ENCODE data around the gene ANKRD13B. TPM values are rescaled to one million over a fixed set of nuclear protein-coding genes. Genes with fewer than 3 reads are reported as not detected.

ANKRD13B gene
- total RNA-seq, 2 experiments from 2014 or later: 12.3 to 12.8 TPM

DNA sequence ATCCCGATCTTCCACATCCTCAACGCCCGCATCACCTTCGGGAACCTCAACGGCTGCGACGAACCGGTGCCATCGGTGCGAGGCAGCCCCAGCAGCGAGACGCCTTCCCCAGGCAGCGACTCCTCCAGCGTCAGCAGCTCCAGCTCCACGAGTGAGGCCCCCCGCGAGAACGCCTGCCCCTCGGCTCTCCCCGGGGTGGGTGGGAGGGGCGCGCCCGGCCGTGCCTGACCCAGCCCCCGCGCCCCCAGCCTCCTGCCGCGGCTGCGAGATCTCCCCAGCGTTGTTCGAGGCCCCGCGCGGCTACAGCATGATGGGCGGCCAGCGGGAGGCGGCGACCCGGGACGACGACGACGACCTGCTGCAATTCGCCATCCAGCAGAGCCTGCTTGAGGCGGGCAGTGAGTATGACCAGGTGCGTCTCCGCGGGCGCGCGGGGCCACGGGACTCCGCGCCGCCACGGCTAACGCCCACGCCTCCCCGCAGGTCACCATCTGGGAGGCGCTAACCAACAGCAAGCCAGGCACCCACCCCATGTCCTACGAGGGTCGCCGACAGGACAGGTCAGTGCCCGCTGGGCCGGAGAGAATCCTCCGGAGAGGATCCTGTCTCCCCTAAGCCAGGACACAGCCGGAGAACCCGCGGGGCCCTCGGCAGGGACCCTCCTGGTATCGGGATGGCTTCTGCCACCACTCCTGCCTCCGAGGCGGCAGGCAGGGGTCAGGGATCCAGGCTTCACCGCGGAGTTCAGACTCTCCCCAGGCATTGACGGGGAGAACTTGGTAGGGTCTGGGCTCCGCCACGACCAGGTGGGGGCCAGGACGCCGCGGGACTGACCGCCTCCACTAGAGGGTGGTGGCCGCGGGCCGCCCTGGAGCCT lies 19.7 kb downstream of the ANKRD13B start:
- H3K4me1 Mint-ChIP-seq: peaks cover 41% of the 10 kb centered on the region
- H3K27me3 Mint-ChIP-seq: peaks cover 8% of the 10 kb centered on the region
- H3K36me3 Mint-ChIP-seq (ENCODE audit: low read depth): no peaks in the 10 kb centered on the region
- POLR2A ChIA-PET: no interaction called here
- H3K27ac Mint-ChIP-seq: no peak overlapping the region
- DNase-seq: no peak
- H3K9me3 Mint-ChIP-seq: no peaks in the 10 kb centered on the region
- H3K4me3 Mint-ChIP-seq: no peak overlapping the region
- CTCF ChIA-PET: interaction anchor here (0.5 to 7.8 kb wide), 26 partner anchors 8 to 317 kb away, joined by 3 to 116 read pairs (median 4); partner anchors contain the start of genes ANKRD13B and TP53I13

GRCh38 chr17:29613352-29613837 lies 20.5 kb downstream of the ANKRD13B start:
- Mint-ChIP-seq H3K4me3 (peak overlapping the region; percentile 45), H3K27me3 (peaks cover 8% of the 10 kb centered on the region), H3K36me3 (ENCODE audit: low read depth) (no peaks in the 10 kb centered on the region), H3K4me1 (peaks cover 44% of the 10 kb centered on the region), H3K27ac (peak overlapping the region; percentile 84), H3K9me3 (no peaks in the 10 kb centered on the region)
- DNase-seq: peak; percentile 93
- ChIA-PET CTCF (interaction anchor here (0.6 to 7.8 kb wide), 22 partner anchors 9 to 316 kb away, joined by 3 to 116 read pairs (median 4); partner anchors contain the start of genes ANKRD13B and TP53I13), POLR2A (no interaction called here)

DNA sequence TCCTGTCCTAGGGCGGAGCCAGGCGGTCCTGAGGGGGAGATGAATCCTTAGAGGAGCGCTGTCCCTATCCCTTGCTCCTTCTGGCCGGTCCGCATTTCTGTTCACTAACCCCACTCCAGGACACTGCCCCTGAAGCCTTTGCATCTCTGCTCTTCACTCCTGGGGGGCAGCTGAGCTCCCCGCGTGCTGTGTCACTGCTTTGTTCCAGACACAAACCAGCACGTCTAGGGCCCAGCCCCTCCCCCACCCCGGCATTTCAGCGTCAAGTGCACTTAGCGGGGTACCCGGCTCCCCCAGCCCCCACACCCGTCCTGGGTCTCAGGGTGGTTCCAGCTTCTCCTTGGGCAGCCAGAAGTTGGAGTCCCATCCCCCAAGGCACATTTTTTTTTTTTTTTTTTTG lies 20.9 kb downstream of the ANKRD13B start:
- CTCF ChIA-PET: interaction anchor here (0.6 to 7.8 kb wide), 17 partner anchors 9 to 316 kb away, joined by 3 to 116 read pairs (median 4); partner anchors contain the start of genes ANKRD13B and CORO6
- Mint-ChIP-seq H3K4me3 (peak overlapping the region; percentile 45), H3K9me3 (no peaks in the 10 kb centered on the region), H3K27me3 (peaks cover 8% of the 10 kb centered on the region), H3K4me1 (peaks cover 45% of the 10 kb centered on the region), H3K27ac (peak overlapping the region; percentile 84), H3K36me3 (ENCODE audit: low read depth) (no peaks in the 10 kb centered on the region)
- no peak for DNase-seq
- POLR2A ChIA-PET: no interaction called here

GRCh38 chr17:29614349-29615047 lies 21.6 kb downstream of the ANKRD13B start:
- CTCF ChIA-PET: interaction anchor here (0.6 to 7.8 kb wide), 13 partner anchors 8 to 244 kb away, joined by 3 to 116 read pairs (median 9); partner anchors contain the start of genes ANKRD13B and CORO6
- no peak for DNase-seq
- Mint-ChIP-seq H3K4me3 (peak overlapping the region; percentile 82), H3K36me3 (ENCODE audit: low read depth) (no peaks in the 10 kb centered on the region), H3K27me3 (peaks cover 8% of the 10 kb centered on the region), H3K27ac (peak overlapping the region; percentile 99), H3K4me1 (peaks cover 45% of the 10 kb centered on the region), H3K9me3 (no peaks in the 10 kb centered on the region)
- POLR2A ChIA-PET: no interaction called here

GRCh38 chr17:29615048-29615385 lies 22.1 kb downstream of the ANKRD13B start:
- Mint-ChIP-seq H3K27ac (peak overlapping the region; percentile 99), H3K4me1 (peaks cover 45% of the 10 kb centered on the region), H3K9me3 (no peaks in the 10 kb centered on the region), H3K4me3 (peak overlapping the region; percentile 82), H3K36me3 (ENCODE audit: low read depth) (no peaks in the 10 kb centered on the region), H3K27me3 (peaks cover 8% of the 10 kb centered on the region)
- POLR2A ChIA-PET: interaction anchor here (1.0 kb wide), 1 partner anchor 41 kb away, joined by 3 read pairs; no protein-coding TSS in a partner anchor
- CTCF ChIA-PET: interaction anchor here (0.6 to 7.8 kb wide), 15 partner anchors 9 to 466 kb away, joined by 3 to 116 read pairs (median 4); partner anchors contain the start of gene ANKRD13B
- peak; percentile 90 for DNase-seq

DNA sequence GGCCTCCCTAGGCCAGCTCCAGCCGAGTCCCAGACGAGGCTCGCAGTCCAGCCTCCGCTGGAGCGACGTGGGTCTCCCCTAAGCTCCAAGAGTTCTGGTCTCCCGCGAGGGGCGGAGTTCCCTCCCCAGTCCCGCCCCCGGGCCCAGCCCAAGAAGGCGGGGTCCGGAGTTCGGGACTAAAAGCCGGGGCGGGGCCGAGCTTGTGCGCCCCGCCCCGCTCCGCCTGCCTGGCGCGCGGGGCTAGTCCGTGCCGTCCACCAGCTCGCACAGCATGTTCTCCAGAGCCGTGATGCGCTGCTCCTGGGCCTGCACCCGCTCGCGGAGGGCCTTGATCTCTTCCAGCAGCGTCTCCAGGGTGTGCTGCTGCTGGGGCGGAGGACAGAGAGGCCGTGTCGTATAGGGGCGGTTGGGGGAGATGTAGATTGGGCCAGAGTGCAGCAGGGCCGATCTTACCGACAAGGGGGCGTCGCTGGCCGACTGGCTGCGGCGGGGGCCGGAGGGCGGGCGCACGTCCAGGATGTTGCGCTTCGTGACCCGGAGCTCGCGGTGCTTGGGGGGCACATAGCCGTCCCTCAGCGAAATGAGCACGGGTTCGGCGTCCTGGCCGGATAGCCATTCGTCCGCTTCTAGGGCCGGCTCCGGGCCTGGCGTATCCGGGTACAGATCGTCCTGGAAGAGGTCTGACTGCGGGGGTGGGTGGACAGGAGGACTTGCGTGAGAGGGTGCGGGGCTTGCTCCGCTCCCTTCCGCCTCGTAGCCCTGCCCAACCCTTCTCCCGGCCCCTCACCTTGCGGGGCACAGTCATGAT lies 22.8 kb downstream of the ANKRD13B start:
- CTCF ChIA-PET: interaction anchor here (0.5 to 7.8 kb wide), 21 partner anchors 9 to 850 kb away, joined by 3 to 116 read pairs (median 4); partner anchors contain the start of gene ANKRD13B
- DNase-seq: peak; percentile 87
- H3K4me3 Mint-ChIP-seq: peak overlapping the region; percentile 82
- peaks cover 8% of the 10 kb centered on the region for H3K27me3 Mint-ChIP-seq
- peak overlapping the region; percentile 99 for H3K27ac Mint-ChIP-seq
- no peaks in the 10 kb centered on the region for H3K9me3 Mint-ChIP-seq
- H3K36me3 Mint-ChIP-seq (ENCODE audit: low read depth): no peaks in the 10 kb centered on the region
- peaks cover 45% of the 10 kb centered on the region for H3K4me1 Mint-ChIP-seq
- POLR2A ChIA-PET: interaction anchor here (1.0 kb wide), 1 partner anchor 42 kb away, joined by 3 read pairs; no protein-coding TSS in a partner anchor

DNA sequence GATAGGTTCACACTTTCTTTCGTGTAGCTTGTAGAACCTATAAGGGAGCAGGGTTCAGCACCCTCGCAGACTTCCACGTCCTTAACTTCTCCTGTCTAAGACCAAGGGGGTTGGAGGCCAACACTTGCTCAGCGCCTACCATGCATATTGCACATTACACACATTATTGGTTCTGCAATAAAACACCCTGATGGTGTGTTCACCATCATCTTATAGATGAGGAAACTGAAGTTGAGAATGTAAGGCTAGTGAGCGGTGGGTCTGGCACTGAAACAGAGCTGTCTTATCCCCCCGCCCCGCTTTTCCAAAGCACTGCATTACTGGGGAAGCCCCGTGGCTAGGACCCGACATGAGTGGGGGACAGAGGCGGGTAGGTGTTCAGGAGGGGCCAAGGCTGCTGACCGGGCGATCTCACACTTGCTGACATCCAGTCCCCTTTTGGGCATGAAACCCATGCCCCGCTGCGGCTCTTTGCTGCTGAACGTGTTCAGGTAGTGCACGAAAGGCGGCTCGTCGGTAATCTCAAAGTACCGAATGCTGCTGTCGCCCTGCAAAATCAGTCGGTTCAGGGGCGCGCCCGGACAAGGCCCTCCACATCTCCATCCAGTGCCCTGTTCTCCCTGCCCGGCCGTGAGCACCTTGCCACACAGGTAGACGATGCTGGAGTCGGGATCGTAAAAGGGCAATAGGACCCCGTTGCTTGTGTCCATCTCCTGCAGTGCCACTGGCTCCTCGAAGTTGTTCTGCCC lies 23.5 kb downstream of the ANKRD13B start:
- H3K9me3 Mint-ChIP-seq: no peaks in the 10 kb centered on the region
- peak overlapping the region; percentile 92 for H3K27ac Mint-ChIP-seq
- H3K27me3 Mint-ChIP-seq: peaks cover 8% of the 10 kb centered on the region
- peaks cover 46% of the 10 kb centered on the region for H3K4me1 Mint-ChIP-seq
- H3K36me3 Mint-ChIP-seq (ENCODE audit: low read depth): no peaks in the 10 kb centered on the region
- peak; percentile 18 for DNase-seq
- CTCF ChIA-PET: interaction anchor here (0.5 to 7.8 kb wide), 49 partner anchors 8 to 850 kb away, joined by 3 to 116 read pairs (median 5); partner anchors contain the start of genes ABHD15, ANKRD13B, SSH2 and TP53I13
- POLR2A ChIA-PET: interaction anchor here (0.6 to 1.1 kb wide), 5 partner anchors 24 to 313 kb away, joined by 3 to 5 read pairs (median 3); partner anchors contain the start of genes ANKRD13B and SSH2
- H3K4me3 Mint-ChIP-seq: peak overlapping the region; percentile 82

DNA sequence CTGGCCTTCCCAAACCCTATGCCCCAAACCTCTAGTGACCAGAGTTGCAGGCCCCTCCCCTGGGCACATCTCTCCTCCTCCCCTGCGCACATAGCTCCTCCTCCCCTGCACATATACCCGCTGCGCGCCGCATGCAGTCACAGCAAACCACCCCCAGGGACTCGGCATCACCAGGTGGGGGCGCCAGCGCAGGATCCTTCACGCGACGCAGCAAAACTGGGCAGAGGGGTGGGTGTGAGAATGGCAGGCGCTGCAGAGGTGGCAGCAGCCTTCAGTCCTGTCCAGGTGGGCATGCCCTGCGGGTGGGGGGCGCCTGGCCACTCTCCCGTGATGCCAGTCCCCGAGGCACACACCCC lies 24.2 kb downstream of the ANKRD13B start:
- no peaks in the 10 kb centered on the region for H3K36me3 Mint-ChIP-seq (ENCODE audit: low read depth)
- CTCF ChIA-PET: interaction anchor here (0.6 to 7.8 kb wide), 60 partner anchors 8 to 849 kb away, joined by 3 to 116 read pairs (median 5); partner anchors contain the start of genes ABHD15, ANKRD13B, MYO18A and SSH2
- POLR2A ChIA-PET: interaction anchor here (0.6 to 1.1 kb wide), 5 partner anchors 25 to 313 kb away, joined by 3 to 5 read pairs (median 3); partner anchors contain the start of genes ANKRD13B and SSH2
- H3K4me3 Mint-ChIP-seq: peak overlapping the region; percentile 82
- H3K27me3 Mint-ChIP-seq: peaks cover 8% of the 10 kb centered on the region
- peaks cover 51% of the 10 kb centered on the region for H3K4me1 Mint-ChIP-seq
- DNase-seq: peak; percentile 93
- no peaks in the 10 kb centered on the region for H3K9me3 Mint-ChIP-seq
- H3K27ac Mint-ChIP-seq: peak overlapping the region; percentile 92

DNA sequence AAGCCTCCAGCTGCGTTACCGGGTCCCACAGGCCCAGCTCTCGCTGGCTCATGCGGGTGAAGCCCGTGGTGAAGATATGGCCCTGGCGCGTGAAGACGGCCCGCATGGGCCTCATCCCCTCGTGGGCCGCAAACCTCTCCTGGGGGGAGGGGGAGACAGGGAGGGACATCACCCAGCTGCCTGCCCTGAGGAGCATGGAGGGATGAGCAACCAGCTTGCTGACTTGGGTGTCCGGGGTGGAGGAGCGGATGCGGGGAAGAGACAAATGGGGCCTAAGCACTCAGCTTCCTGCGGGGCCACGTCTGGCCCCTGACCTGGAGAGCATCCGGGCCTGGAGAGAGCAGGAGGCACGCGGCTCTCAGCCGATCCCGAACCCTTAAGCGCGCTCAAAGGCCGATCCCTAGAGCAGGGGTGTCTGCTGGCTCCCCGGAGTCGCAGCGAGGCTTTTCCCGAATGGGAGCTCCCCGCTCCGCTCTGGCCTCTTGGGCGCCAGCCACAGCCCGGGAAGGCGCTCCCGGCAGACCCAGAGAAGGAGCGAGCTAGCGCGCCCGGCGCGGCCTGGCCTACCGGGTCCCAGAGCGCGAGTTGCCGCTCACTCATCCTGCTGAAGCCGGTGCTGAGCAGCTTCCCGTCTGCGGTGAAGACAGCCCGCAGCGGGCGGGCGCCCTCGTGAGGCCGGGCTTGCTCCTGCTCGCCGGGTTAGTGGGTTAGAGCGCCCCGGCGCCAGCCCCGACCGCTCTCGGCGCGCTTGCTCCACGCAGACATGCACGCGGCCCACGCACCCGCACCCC lies 24.7 kb downstream of the ANKRD13B start:
- Mint-ChIP-seq H3K36me3 (ENCODE audit: low read depth) (no peaks in the 10 kb centered on the region), H3K4me1 (peaks cover 54% of the 10 kb centered on the region), H3K27me3 (peaks cover 8% of the 10 kb centered on the region), H3K27ac (peak overlapping the region; percentile 92), H3K4me3 (peak overlapping the region; percentile 82), H3K9me3 (no peaks in the 10 kb centered on the region)
- POLR2A ChIA-PET: interaction anchor here (0.6 to 1.1 kb wide), 5 partner anchors 26 to 312 kb away, joined by 3 to 7 read pairs (median 3); partner anchors contain the start of genes ANKRD13B and SSH2
- DNase-seq: peak; percentile 89
- CTCF ChIA-PET: interaction anchor here (0.6 to 7.8 kb wide), 61 partner anchors 7 to 856 kb away, joined by 3 to 116 read pairs (median 5); partner anchors contain the start of genes ABHD15, ANKRD13B, MYO18A and SSH2

DNA sequence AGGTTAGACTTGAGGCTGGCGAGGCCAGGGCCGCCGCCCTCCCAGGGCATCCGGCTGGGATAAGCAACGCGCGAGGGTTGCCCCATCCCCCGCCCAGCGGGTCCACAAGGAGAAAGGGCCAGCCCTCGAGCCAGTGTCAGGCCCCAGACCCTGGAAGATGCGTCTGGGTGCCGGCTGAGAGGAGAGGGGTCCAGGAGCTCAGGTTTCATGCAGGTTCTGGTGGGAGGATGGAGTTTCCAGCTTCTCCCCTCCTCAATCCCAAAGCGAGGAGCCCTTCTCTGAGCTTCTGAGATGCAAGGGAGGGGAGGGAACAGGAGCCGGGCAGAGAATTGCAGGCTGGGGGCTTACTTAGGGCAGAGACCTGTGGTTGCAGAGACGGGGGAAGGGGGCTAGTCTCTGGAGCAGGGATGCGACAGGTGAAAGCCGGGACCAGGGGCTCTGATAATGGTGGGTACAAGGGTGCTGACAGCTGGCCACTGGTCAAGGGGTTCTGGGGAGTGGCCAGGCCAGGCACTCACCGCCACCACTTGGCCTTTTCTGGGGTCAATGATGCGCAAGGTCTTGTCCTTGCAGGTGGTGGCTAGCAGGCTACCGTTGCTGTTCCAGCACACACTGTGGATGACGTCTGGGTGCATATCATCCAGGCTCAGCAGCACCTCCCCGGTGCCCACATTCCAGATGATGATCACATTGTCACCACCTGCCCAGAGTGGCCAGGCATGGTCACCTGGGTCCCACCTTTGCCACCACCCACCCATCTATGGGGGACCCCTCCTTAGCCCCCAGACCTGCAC lies 25.5 kb downstream of the ANKRD13B start:
- POLR2A ChIA-PET: interaction anchor here (0.6 kb wide), 1 partner anchor 169 kb away, joined by 7 read pairs; no protein-coding TSS in a partner anchor
- Mint-ChIP-seq H3K36me3 (ENCODE audit: low read depth) (peaks cover 4% of the 10 kb centered on the region), H3K27me3 (peaks cover 8% of the 10 kb centered on the region), H3K4me3 (peak overlapping the region; percentile 13), H3K4me1 (peaks cover 60% of the 10 kb centered on the region), H3K27ac (peak overlapping the region; percentile 60), H3K9me3 (no peaks in the 10 kb centered on the region)
- DNase-seq: no peak
- CTCF ChIA-PET: interaction anchor here (0.6 to 7.8 kb wide), 42 partner anchors 8 to 1237 kb away, joined by 3 to 116 read pairs (median 6); partner anchors contain the start of genes ABHD15, ANKRD13B, SSH2 and TP53I13

All from activated CD4-positive, alpha-beta T cell treated with anti-CD3 and anti-CD28 coated beads, Interleukin-2, amount 10 ng/mL, durations not matched to agents 7 days and 5 days (primary cell).